ENCODE results near the gene PDE6B. TPM values are rescaled to one million over a fixed set of nuclear protein-coding genes. Genes with fewer than 3 reads are reported as not detected.

PDE6B gene
- total RNA-seq, 1 experiment from 2014 or later, result 10.8 TPM

DNA sequence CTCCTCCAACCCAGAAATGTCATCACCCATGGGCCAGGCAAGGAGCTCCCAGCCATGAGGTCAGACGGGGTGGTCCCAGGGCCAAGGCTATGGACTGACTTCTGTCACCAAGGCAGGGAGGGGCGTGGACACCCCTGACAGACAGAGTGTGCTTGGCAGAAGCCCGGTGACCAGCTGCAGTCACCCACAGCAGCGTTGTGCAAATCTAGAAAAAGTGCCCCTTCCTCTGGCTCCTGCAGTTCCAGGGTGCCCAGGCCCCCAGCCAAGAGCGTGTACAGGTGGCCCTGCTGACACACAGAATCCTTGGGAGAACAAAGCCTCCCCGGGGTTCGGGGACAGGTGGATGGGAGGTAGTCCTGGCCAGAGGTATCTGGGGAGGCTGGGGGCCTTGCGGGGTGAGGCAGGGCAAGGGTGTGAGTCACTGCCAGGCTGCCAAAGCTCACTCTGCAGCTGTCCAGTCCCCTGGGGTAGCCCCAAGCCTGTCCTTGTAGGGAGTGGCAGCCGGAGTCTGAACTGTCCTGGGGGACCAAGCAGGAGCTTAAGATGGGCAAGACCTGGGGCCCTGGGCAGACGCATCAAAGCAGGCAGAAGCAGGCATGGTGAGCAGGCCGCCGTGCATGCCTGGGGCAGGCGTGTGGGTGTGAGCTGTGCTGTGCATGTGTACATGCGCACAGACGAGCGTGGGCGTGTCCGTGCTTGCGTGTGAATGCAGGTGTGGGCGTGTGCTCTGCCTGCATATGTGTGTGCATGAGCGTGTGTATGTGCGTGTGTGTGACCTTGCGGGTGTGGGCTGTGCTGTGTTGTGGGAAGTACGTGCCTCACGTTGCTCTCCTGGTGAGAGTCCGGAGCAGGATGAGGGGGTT lies 52.3 kb downstream of the PDE6B start:
- H3K27me3 Mint-ChIP-seq (ENCODE audit: low read depth), result peaks cover 11% of the 10 kb centered on the region
- peak; percentile 29 for DNase-seq
- no peak overlapping the region for H4K5ac ChIP-seq (ENCODE audit: insufficient read length, low read depth, low read length)
- no CpG with 5 or more reads among the region's 26 CpGs for WGBS (ENCODE audit: extremely low coverage, insufficient read length, low lambda C conversion rate)
- no peak overlapping the region for H2BK20ac ChIP-seq (ENCODE audit: low read depth, low read length, poor library complexity, severe bottlenecking)
- no peak overlapping the region for H2AK5ac ChIP-seq (ENCODE audit: insufficient read length, low read length)
- no peak overlapping the region for H2AFZ ChIP-seq (ENCODE audit: low read length)
- H2BK120ac ChIP-seq (ENCODE audit: low read depth, low read length, poor library complexity, severe bottlenecking), result no peak overlapping the region
- peaks cover 6 to 18% of the 10 kb centered on the region in 2 experiments for H3K4me1 Mint-ChIP-seq
- peaks cover 20% of the 10 kb centered on the region for H3K23me2 ChIP-seq (ENCODE audit: insufficient read length, low read depth, low read length, poor library complexity, severe bottlenecking)
- H3K9ac ChIP-seq (ENCODE audit: extremely low read depth, insufficient read length, low read length), result no peak overlapping the region
- peak overlapping the region; percentile 44; the same call in 1 of the 2 replicates for H3K14ac ChIP-seq (ENCODE audit: insufficient read depth, low read length)
- no peak overlapping the region for H3K56ac ChIP-seq (ENCODE audit: insufficient read length, low read depth, low read length)
- H2BK15ac ChIP-seq (ENCODE audit: low read depth, low read length), result no peak overlapping the region; the same call in 1 of the 2 replicates
- H3K9me3 ChIP-seq (ENCODE audit: control insufficient read depth, low read depth, low read length), result no peaks in the 10 kb centered on the region
- no peaks in the 10 kb centered on the region; a peak in 1 of 5 replicates for H3K9me3 Mint-ChIP-seq
- H3K79me2 ChIP-seq (ENCODE audit: insufficient read depth, low read length), result peaks cover 5% of the 10 kb centered on the region; the same call in 1 of the 2 replicates
- H3K27ac Mint-ChIP-seq, result no peak overlapping the region
- TF ChIP-seq, protein P1, sequence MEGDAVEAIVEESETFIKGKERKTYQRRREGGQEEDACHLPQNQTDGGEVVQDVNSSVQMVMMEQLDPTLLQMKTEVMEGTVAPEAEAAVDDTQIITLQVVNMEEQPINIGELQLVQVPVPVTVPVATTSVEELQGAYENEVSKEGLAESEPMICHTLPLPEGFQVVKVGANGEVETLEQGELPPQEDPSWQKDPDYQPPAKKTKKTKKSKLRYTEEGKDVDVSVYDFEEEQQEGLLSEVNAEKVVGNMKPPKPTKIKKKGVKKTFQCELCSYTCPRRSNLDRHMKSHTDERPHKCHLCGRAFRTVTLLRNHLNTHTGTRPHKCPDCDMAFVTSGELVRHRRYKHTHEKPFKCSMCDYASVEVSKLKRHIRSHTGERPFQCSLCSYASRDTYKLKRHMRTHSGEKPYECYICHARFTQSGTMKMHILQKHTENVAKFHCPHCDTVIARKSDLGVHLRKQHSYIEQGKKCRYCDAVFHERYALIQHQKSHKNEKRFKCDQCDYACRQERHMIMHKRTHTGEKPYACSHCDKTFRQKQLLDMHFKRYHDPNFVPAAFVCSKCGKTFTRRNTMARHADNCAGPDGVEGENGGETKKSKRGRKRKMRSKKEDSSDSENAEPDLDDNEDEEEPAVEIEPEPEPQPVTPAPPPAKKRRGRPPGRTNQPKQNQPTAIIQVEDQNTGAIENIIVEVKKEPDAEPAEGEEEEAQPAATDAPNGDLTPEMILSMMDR (conservative IDR thresholded peaks at IDR 0.05), result no peak
- H4K91ac ChIP-seq (ENCODE audit: insufficient read length, low read depth, low read length), result no peak overlapping the region
- no peak overlapping the region for H3K18ac ChIP-seq (ENCODE audit: insufficient read length, low read depth, low read length)
- no peak overlapping the region for H3K27ac ChIP-seq (ENCODE audit: insufficient read length, low read depth, low read length)
- peak overlapping the region in 1 of 2 experiments; percentile 23; a peak in 1 of 5 replicates for H3K4me3 Mint-ChIP-seq
- H3K79me1 ChIP-seq (ENCODE audit: insufficient read depth, low read depth, low read length, poor library complexity, severe bottlenecking), result peaks cover 3% of the 10 kb centered on the region
- H2BK12ac ChIP-seq (ENCODE audit: insufficient read length, low read depth, low read length), result no peak overlapping the region
- no peak overlapping the region for H3K4ac ChIP-seq (ENCODE audit: low read depth, low read length)
- peaks cover 6 to 10% (median 9%) of the 10 kb centered on the region in 3 experiments; a peak in 6 of 7 replicates for H3K36me3 Mint-ChIP-seq (ENCODE audit: insufficient read depth in 1 of 3, low read depth in 3 of 3)
- no peak overlapping the region for H3T11ph ChIP-seq (ENCODE audit: low read length)
- H3K27me3 ChIP-seq (ENCODE audit: insufficient read depth, low read length), result no peaks in the 10 kb centered on the region
- H4K20me1 ChIP-seq (ENCODE audit: control insufficient read depth, insufficient read depth, insufficient read length), result peaks cover 4% of the 10 kb centered on the region
- no peak overlapping the region for H4K8ac ChIP-seq (replicated peaks; ENCODE audit: insufficient read length, low read depth, low read length)
- peak overlapping the region; percentile 73 for H3K23ac ChIP-seq (ENCODE audit: insufficient read length, low read depth, low read length)
- H2BK5ac ChIP-seq (ENCODE audit: insufficient read length, low read length), result no peak overlapping the region
- H3K4me1 ChIP-seq (ENCODE audit: insufficient read depth, low read length), result 0 out of 2 replicates have a peak, but pooled peaks cover 3% of the 10 kb centered on the region
- H3K4me2 ChIP-seq (ENCODE audit: insufficient read depth, insufficient read length, low read length), result no peak overlapping the region

All from H9 (cell line).